Common myeloid progenitor, CD34-positive (primary cell): ENCODE results near the gene SLC11A1.

Source experiments
- CTCF ChIA-PET: fragments of 350-600 bp; sonication (Branson Sonifier 250); formaldehyde crosslinking; loops from one replicate; lab custom pipeline; 2021; ENCODE audit warnings: antibody characterized with exemption; lab: Charles Lee
- POLR2A ChIA-PET: fragments of 350-600 bp; sonication (Branson Sonifier 250); formaldehyde crosslinking; loops from one replicate; lab custom pipeline; 2021; ENCODE audit warnings: antibody characterized with exemption; lab: Charles Lee
- DNase-seq, 3 donors: peaks; one replicate each; pipeline versions ENCODE4 v3.0.0 to v3.0.0-alpha.2; 2013
- H3K27ac ChIP-seq, 2 experiments: 1 replicate in 1 of 2; 2 replicates in 1 of 2; pipeline ENCODE4 v1.7.0; 2013; ENCODE audit warnings: inconsistent platforms in 2 of 2, low read length in 2 of 2, mild to moderate bottlenecking in 2 of 2, low read depth in 1 of 2, moderate library complexity in 1 of 2; ENCODE audit not compliant: severe bottlenecking in 2 of 2, insufficient read depth in 1 of 2, poor library complexity in 1 of 2
- H3K27me3 ChIP-seq, 5 experiments: replicated peaks in 2 of 5; 1 replicate in 3 of 5; 2 replicates in 2 of 5; pipeline versions ENCODE4 v1.6.1 to v1.7.0; 2013; ENCODE audit warnings: low read length in 4 of 5, mild to moderate bottlenecking in 2 of 5, moderate library complexity in 2 of 5, inconsistent platforms in 1 of 5; ENCODE audit not compliant: insufficient read depth in 5 of 5, control insufficient read depth in 4 of 5
- H3K36me3 ChIP-seq, 4 experiments: 1 replicate in 2 of 4; 2 replicates in 2 of 4; pipeline versions ENCODE4 v1.6.1 to v1.7.0; 2013; ENCODE audit warnings: low read length in 3 of 4, control low read depth in 1 of 4, mild to moderate bottlenecking in 1 of 4; ENCODE audit not compliant: control insufficient read depth in 4 of 4, insufficient read depth in 4 of 4
- H3K4me1 ChIP-seq, 4 experiments: 1 replicate in 3 of 4; 2 replicates in 1 of 4; pipeline versions ENCODE4 v1.6.1 to v1.7.1; 2013; ENCODE audit warnings: low read length in 3 of 4, mild to moderate bottlenecking in 3 of 4, control low read depth in 1 of 4, inconsistent platforms in 1 of 4, moderate library complexity in 1 of 4; ENCODE audit not compliant: control insufficient read depth in 4 of 4, insufficient read depth in 4 of 4; ENCODE audit errors: control extremely low read depth in 1 of 4
- H3K4me3 ChIP-seq, 7 experiments: 1 replicate in 4 of 7; 2 replicates in 3 of 7; pipeline versions ENCODE4 v1.5.1 to v1.7.0; 2013; ENCODE audit warnings: mild to moderate bottlenecking in 7 of 7, low read length in 6 of 7, moderate library complexity in 6 of 7, inconsistent platforms in 2 of 7, low read depth in 2 of 7, control low read depth in 1 of 7; ENCODE audit not compliant: insufficient read depth in 4 of 7, control insufficient read depth in 1 of 7; ENCODE audit errors: extremely low read depth in 1 of 7
- H3K9me3 ChIP-seq, 5 experiments: 1 replicate in 4 of 5; 2 replicates in 1 of 5; pipeline versions ENCODE4 v1.6.1 to v1.7.1; 2013; ENCODE audit warnings: low read length in 4 of 5, mild to moderate bottlenecking in 2 of 5, inconsistent platforms in 1 of 5, low read depth in 1 of 5, moderate library complexity in 1 of 5; ENCODE audit not compliant: control insufficient read depth in 4 of 5, insufficient read depth in 2 of 5; ENCODE audit errors: control extremely low read depth in 1 of 5
- WGBS: methylation state at CpG from one replicate; pipeline ENCODE4 v1.1.5; 2013; ENCODE audit not compliant: insufficient coverage; 5-methylcytosine and 5-hydroxymethylcytosine counted together

Gene SLC11A1

DNA sequence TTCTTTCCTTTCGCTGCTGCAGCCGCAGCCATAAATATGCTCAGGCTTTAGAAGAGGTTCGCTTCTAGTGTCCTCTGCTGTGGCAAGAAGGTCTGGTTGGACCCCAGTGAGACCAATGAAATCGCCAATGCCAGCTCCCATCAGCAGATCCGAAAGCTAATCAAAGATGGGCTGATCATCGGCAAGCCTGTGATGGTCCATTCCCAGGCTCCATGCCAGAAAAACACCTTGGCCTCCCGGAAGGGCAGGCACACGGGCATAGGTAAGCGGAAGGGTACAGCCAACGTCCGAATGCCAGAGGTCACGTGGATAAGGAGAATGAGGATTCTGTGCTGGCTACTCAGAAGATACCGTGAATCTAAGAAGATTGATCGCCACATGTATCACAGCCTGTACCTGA, 28.0 kb upstream of the SLC11A1 start:
- H3K4me1 ChIP-seq: peaks cover 0 to 5% (median 3%) of the 10 kb centered on the region in 4 experiments
- H3K27ac ChIP-seq: no peak overlapping the region
- 96% methylated on average over 14 of the region's 14 CpGs for WGBS
- CTCF ChIA-PET: interaction anchor here (0.9 to 18.4 kb wide), 7 partner anchors 11 to 81 kb away, joined by 3 to 451 read pairs (median 37); partner anchors contain the start of genes AAMP, PNKD and TMBIM1
- H3K27me3 ChIP-seq: no peaks in the 10 kb centered on the region
- H3K9me3 ChIP-seq: peaks cover 0 to 14% (median 9%) of the 10 kb centered on the region in 5 experiments
- H3K36me3 ChIP-seq: peaks cover 0 to 2% (median 0%) of the 10 kb centered on the region in 4 experiments
- DNase-seq: no peak
- POLR2A ChIA-PET: no interaction called here
- H3K4me3 ChIP-seq: no peak overlapping the region

DNA sequence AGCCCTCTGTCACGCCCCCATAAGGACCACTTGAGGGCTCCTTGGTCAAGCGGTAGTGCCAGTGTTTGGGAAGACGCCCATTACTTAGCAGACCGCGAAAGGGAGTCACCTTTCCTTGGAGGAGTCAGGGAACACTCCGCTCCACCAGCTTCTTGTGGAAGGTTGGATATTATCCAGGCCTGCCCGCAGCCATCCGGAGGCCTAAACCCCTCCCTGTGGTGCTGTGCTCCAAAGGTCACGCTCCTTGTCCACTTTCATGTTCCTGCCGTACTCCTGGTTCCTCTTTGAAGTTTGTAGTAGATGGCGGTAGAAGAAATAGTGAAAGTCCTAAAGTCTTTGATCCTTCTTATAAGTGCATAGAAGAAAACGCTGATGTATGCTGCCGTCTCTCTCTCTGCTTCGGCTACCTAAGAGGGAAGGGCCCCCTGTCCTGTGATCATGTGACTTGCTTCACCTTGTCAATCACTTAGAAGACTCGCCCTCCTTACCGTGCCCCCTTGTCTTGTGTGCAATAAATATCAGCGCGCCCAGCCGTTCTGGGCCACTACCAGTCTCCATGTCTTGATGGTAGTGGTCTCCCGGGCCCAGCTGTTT, 27.1 kb upstream of the SLC11A1 start:
- no peak overlapping the region for H3K4me3 ChIP-seq
- H3K4me1 ChIP-seq: peaks cover 0 to 8% (median 4%) of the 10 kb centered on the region in 4 experiments
- no peaks in the 10 kb centered on the region for H3K27me3 ChIP-seq
- H3K27ac ChIP-seq: no peak overlapping the region
- DNase-seq: no peak
- H3K9me3 ChIP-seq: peaks cover 0 to 14% (median 9%) of the 10 kb centered on the region in 5 experiments
- peaks cover 0 to 2% (median 0%) of the 10 kb centered on the region in 4 experiments for H3K36me3 ChIP-seq
- CTCF ChIA-PET: interaction anchor here (1.1 to 18.4 kb wide), 12 partner anchors 10 to 82 kb away, joined by 3 to 451 read pairs (median 17); partner anchors contain the start of genes AAMP, PNKD and TMBIM1
- WGBS: 98% methylated on average over 9 of the region's 20 CpGs
- POLR2A ChIA-PET: no interaction called here

DNA sequence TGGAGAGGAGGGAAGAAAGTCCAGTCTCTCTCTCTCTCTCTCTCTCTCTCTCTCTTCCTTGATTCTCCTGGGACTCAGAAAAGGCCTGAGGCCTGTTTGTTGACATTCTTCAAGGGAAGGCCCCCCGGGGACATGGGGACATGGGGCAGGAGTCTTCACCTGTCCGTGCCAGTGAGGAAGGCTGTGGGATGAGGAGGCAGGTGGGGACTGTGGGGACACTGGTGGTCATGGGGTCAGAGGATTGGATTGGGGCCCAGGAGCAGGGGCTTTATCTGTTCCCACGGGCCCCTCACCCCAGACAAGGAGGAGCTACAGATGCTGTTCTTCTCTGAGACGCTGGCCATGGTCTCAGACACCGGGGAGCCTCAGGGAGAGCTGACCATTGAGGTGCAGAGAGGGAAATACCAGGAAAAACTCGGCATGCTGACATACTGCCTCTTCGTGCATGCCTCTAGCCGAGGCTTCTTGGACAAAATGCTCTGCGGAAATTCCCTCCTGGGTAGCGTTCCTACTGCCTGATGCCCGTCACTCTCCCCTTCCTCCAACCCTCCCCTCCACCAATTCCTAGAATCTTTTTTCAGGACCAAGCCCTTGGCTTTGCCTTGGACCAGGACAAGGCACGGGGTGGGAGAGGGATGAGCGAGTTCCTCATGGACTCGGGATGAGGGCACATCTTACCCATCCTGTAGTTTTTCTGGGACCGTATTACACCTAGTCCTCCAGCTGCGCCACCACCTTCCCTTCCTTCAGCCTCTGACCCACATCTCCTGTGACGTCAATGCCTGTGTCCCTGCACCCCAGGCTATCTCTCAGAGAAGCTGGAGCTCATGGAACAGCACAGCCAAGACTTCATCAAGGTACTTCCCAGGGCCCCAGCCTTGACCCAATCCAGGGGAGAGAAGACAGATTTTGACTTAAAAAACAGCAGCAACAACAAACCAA, 24.6 kb upstream of the SLC11A1 start:
- H3K4me3 ChIP-seq: no peak overlapping the region
- H3K4me1 ChIP-seq: peaks cover 0 to 15% (median 6%) of the 10 kb centered on the region in 4 experiments
- 86% methylated on average over 17 of the region's 17 CpGs for WGBS
- no peak for DNase-seq
- POLR2A ChIA-PET: interaction anchor here (1.0 to 1.4 kb wide), 3 partner anchors 25 to 40 kb away, joined by 3 to 4 read pairs (median 3); no protein-coding TSS in a partner anchor
- H3K36me3 ChIP-seq: no peaks in the 10 kb centered on the region
- H3K27ac ChIP-seq: no peak overlapping the region
- H3K9me3 ChIP-seq: peaks cover 0 to 6% (median 0%) of the 10 kb centered on the region in 5 experiments
- H3K27me3 ChIP-seq: no peaks in the 10 kb centered on the region
- CTCF ChIA-PET: interaction anchor here (0.8 to 18.4 kb wide), 16 partner anchors 10 to 84 kb away, joined by 3 to 451 read pairs (median 15); partner anchors contain the start of genes AAMP, PNKD and TMBIM1

DNA sequence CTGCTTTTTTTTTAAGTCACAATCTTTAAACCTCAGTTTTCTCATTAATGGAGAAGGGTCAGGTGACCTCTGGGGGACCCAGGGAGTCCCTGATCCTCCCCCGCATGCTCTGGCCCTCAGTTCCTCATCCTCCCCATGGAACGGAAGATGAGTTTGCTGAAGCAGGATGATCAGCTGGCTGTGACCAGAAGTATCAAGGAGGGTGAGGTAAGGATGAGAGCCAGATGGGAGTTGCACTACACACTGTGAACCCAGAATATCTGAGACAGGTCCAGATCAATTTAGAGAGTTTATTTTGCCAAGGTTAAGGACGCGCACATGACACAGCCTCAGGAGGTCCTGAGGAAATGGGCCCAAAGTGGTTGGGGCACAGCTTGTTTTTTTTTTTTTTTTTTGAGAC, 21.6 kb upstream of the SLC11A1 start:
- DNase-seq: peak in 2 of 3 donors; percentile 43 to 44

DNA sequence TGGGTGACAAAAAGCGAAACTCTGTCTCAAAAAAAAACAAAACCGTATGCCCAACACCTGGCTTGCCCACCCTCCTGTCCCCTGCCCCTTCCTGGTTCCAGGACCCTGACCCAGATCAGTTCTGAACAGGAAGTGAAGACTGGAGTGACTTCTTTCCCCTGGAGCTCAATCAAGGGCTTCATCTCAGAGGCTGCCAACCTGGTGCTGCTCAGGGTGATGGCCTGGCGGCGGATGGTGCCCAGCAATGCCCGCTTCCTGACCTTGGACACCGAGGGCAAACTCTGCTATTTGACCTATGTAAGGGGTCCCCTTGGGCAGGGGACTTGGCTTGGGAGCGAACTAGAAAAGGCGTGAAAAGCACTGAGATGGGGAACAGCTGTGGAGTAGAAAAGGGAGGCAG, 19.5 kb upstream of the SLC11A1 start:
- no peak overlapping the region for H3K27ac ChIP-seq
- POLR2A ChIA-PET: interaction anchor here (0.6 kb wide), 1 partner anchor 87 kb away, joined by 3 read pairs; no protein-coding TSS in a partner anchor

More for the DNA sequence above, 21.6 kb upstream of the SLC11A1 start:
- H3K9me3 ChIP-seq: no peaks in the 10 kb centered on the region
- no peaks in the 10 kb centered on the region for H3K36me3 ChIP-seq
- no peak overlapping the region for H3K4me3 ChIP-seq
- no peak overlapping the region for H3K27ac ChIP-seq
- ChIA-PET POLR2A (no interaction called here), CTCF (interaction anchor here (0.8 to 18.4 kb wide), 6 partner anchors 9 to 88 kb away, joined by 3 to 451 read pairs (median 6); partner anchors contain the start of gene TMBIM1)
- WGBS: 78% methylated on average over 4 of the region's 4 CpGs
- no peaks in the 10 kb centered on the region for H3K27me3 ChIP-seq
- peaks cover 0 to 17% (median 6%) of the 10 kb centered on the region in 4 experiments for H3K4me1 ChIP-seq

DNA sequence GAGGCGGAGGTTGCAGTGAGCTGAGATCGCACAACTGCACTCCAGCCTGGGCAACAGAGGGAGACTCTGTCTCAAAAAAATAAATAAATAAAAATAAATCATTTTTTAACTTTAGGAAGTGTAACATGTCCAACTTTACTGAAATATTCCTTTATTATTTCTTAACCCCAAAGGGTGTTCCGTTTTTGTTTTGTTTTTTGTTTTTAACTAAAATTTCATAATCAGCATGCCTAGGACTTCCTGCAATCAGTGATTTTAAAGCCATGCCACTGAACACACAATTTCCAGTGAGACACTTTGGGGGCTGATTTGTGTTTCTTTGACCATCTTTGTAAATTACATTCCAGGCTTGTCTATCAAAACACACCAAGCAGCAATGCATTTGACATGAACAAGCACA, 18.3 kb upstream of the SLC11A1 start:
- H3K27me3 ChIP-seq: no peaks in the 10 kb centered on the region
- peaks cover 0 to 6% (median 0%) of the 10 kb centered on the region in 5 experiments for H3K9me3 ChIP-seq
- peaks cover 4 to 32% (median 20%) of the 10 kb centered on the region in 4 experiments for H3K4me1 ChIP-seq
- POLR2A ChIA-PET: interaction anchor here (0.6 kb wide), 1 partner anchor 42 kb away, joined by 3 read pairs; no protein-coding TSS in a partner anchor
- DNase-seq: no peak
- CTCF ChIA-PET: interaction anchor here (1.0 to 18.4 kb wide), 4 partner anchors 11 to 64 kb away, joined by 3 to 451 read pairs (median 108); partner anchors contain the start of gene TMBIM1
- H3K4me3 ChIP-seq: no peak overlapping the region
- no peak overlapping the region for H3K27ac ChIP-seq
- no CpG with 5 or more reads among the region's 3 CpGs for WGBS
- H3K36me3 ChIP-seq: no peaks in the 10 kb centered on the region

More for the DNA sequence above, 19.5 kb upstream of the SLC11A1 start:
- no peak for DNase-seq
- H3K4me3 ChIP-seq: no peak overlapping the region
- peaks cover 4 to 22% (median 12%) of the 10 kb centered on the region in 4 experiments for H3K4me1 ChIP-seq
- H3K9me3 ChIP-seq: peaks cover 0 to 6% (median 0%) of the 10 kb centered on the region in 5 experiments
- no peaks in the 10 kb centered on the region for H3K27me3 ChIP-seq
- no peaks in the 10 kb centered on the region for H3K36me3 ChIP-seq
- CTCF ChIA-PET: interaction anchor here (1.1 to 18.4 kb wide), 4 partner anchors 7 to 88 kb away, joined by 3 to 451 read pairs (median 108); partner anchors contain the start of gene TMBIM1
- WGBS: 92% methylated on average over 7 of the region's 8 CpGs
